Stimulated activated CD8-positive, alpha-beta memory T cell treated with anti-CD3 and anti-CD28 coated beads, Interleukin-2, amount 100 ng/mL, for 48 hours (primary cell): ENCODE measurements around the gene NT5DC1.

Source experiments
- DNase-seq, 2 donors: peaks; one replicate each; pipeline ENCODE4 v3.0.0-alpha.2; 2020; ENCODE audit warnings: low read depth in 2 of 2

The NT5DC1 gene

DNA sequence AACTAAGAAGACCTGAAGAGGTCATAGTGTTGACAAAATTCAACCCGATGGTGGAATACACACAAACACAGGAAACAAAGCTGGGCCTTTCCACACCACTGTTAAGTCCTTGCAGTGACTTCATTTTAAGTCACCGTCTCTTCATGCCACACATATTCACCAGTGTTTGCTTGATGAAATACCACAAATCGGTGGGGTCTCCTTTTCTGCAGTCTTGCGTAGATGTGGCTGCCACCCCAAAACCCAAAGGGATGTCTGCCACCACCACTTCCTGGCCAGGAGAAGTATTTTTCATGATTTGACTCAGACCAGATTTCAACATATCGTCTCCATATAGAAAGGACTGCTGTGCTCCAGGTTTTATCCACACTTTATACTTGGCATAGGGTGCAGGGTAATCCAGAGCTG, 36.3 kb downstream of the NT5DC1 start:
- DNase-seq: peak in 1 of 2 donors; percentile 10

DNA sequence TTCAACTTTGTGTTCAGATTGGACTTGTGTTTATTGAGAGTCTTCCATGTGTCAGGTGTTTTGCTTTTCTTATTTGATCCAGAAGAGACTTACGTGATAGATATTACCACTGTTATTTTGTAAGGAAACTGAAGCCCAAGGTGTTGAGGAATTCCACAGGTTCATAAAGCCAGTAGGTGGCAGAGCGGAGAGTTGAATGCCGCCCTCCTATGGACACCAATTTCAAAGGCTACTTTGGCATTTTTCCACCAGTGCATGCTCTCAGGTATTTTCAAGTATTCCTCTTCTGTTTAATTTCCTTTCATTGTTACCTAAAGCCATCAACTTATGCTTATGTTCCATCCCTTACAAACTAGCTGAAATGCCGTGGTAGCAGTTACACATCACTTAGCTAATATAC, 39.3 kb downstream of the NT5DC1 start:
- no peak for DNase-seq

DNA sequence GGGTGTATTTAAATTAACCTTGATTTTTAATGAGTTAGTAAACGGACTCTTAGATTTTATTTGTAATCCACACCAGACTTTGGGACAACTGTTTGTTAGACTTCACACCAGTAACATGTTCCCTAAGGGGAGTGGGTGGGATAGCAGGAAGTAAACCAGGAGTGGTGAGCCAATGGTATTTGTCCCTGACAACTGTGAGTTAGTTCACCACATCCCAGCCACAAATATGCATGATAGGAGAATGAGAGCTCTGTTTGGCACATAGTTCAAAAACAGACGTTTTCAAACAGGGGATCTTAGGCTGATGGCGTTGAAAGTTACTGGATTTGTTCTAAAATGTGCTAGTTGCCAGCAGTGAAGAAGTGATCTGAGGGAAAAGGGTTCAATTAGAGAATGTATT, 44.0 kb downstream of the NT5DC1 start:
- no peak for DNase-seq

DNA sequence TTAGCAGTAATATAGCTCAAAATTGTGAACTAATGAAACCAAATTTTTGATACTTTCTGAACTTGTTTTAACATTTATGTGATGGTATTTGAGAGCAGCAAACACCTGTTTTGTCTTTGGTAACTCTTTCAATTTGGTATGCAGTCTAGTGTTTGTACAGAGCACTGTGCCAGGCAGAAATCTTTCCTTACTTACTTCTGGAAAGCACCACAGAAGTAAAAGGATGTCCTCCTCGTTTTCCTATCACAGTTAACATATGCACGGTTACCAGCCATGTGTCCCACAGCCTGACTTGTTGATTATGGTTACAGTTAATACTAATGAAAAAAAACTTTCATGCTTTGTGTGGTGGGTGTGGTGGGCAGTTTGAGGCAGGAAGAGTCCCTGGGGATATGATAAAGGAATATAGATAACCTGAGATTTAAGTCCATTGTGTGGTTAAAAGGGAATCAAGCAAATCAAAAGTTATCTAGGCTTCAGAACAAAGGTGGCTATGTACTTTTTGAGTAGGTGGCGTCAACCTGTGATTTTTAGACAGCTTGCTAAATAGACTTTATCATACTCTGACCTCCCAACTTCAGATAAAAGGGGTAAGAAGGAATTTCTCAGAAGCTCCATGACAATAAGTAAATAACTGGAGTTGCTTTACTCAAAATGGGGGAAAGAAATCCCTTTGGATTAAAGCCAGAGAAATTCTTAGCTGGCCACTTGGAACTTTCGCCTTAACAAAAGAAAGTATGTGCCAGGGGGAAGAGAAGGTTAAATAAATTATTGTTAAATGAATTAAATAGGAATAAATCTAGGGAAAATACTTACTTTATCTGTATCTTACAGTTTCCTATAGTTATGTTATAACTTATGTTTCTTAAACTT, 45.4 kb downstream of the NT5DC1 start:
- DNase-seq: no peak

DNA sequence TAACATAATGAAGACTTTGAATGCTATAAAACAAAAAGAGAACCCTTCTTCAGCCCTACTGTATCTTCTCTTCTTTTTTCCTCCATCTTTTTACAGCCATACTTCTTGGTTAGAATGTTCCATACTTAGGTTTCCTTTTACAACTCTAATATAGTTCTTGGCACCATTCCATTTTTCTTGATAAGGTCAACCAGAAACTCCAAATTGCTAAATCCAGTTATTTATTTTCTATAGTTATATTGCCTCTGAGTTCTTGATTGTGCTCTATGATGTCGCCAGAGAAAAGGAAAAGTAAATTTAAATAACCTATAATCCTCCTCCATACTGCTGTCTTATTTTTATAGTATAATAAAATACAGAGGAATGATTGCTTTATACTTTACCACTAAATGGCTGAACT, 52.0 kb downstream of the NT5DC1 start:
- no peak for DNase-seq

DNA sequence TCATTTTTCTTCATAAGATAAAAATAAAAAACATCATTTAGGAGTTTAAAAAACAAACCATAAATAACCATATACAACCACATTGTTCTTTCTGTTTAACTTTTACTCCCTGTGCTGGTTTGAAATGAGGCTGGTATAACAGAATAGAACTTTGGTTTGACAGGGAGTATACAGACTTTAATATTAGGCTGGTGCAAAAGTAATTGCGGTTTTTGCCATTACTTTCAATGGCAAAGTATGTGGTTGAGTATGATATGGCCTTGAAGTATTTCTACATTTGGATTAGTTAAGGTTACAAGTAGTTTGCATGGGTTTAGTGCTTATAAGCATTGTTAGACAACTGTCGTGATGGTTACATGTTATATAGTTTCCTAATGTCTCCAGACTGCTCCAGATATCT, 54.2 kb downstream of the NT5DC1 start:
- DNase-seq: no peak

DNA sequence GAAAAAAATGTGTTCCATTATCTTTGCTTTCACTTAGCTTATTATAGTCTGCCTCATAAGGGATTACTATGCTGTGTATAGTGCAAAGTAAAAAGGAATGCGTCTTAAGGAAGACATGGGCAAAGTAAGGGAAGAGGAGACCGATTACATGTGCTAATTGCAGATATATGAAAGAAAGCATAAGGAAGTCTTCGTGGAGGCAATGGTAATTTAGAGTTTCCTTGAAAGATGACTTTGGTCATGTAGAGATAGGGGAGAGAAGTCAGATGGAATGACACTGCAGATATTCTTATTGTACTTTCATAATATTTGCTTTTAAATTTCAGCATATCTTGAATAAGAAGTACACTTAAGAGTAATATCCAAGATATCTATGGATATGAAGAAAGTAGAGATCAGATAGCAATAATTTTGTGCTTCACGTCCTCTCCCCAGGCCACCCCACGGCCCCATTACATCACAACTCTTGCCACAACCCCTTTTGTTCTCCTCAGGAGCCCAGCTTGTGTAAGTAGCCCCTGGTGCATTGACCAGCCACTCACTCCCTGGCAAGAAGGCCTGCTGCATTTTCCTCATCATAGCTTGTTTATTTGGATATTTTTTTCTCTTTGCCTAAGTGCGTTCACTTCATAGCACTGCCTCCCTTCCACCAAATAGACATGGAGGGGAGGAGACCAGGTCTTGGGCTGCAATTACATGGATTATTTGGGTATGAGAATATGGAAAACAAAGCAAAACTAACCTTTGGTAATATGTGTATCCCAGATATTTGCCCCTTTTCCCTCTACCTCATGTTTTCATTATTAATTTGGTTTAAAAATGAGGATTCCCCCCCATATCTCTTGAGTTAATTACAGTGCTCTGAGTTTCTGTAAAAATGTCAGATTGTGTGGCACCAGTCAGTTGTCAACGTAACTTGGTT, 56.0 kb downstream of the NT5DC1 start:
- no peak for DNase-seq

DNA sequence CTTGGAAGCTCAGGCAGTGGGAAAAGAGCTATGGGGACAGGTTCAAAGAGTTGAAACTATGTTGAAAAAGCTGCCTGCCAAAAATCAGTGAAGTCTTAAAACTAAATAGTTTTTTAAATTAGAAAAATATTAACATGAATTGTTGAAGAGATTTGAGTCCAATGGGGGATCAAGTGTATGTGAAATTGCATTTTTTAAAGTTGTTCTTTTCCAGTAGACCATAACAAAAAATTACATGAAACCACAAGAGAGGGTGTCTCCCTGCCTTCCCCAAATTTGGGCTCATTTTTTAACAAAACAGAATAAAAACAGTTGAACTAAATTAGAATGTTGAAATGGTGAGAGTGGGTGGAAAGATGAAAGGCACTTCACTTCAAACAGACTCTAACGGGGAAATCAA, 56.7 kb downstream of the NT5DC1 start:
- no peak for DNase-seq

DNA sequence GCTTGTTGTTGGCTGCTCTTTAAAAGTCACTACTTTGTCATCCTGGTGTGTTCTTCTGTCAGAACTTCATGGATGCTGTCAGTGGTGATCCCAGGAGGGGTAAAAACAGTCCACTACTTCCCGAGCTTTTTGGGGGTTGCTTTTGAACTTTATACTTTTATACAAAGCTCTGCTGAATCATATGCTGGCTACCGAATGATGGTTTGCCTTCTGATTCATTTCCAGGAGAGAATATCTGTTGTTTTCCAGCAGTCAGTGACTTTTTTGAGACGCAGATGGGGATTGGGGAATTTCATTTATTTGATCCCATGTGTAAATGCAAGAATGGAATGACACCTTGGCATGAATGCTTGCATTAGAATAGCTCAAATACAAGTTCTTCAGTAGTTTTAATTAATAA, 58.0 kb downstream of the NT5DC1 start:
- DNase-seq: no peak

DNA sequence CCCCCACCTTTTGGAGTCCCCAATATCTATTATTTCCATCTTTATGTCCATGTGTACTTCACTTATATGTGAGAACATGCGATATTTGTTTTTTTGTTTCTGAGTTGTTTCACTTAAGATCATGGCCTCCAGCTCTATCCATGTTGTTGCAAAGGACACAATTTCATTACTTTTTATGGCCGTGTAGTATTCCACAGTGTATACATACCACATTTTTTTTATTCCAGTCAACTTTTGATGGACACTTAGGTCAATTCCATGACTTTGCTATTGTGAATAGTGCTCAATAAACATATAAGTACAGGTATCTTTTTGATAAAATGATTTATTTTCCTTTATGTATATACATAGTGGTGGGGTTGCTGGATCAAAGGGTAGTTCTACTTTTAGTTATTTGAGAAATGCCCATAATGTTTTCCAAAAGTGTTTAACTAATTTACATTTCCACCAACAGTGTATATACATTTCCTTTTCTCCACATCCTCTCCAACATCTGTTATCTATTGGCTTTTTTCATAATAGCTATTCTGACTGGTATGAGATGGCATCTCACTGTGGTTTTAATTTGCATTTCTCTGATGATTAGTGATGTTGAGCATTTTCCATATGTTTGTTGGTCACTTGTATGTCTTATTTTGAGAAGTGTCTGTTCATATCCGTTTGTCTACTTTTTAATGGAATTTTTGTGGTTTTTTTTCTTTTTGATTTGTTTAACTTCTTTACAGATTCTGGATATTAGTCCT, 59.3 kb downstream of the NT5DC1 start:
- DNase-seq: no peak

DNA sequence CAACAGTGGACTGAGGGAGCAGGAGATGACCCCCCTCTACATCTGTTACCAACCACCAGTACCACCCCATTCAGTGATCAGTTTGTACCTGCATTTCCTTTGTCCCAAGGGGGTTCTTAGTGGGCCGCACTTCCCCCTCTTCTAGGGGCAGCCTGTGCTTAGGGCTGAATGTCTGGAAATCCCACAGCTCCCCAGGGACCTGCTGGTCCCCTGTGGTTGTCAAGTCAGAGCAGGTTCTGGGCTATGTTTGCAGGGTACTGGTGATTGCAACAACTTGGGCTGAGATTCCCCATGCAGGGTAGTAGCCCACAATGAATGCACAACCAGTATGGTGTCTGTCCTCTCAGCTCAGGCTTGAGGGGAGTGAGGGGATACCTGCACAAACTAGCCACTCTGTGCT, 64.9 kb downstream of the NT5DC1 start:
- no peak for DNase-seq

DNA sequence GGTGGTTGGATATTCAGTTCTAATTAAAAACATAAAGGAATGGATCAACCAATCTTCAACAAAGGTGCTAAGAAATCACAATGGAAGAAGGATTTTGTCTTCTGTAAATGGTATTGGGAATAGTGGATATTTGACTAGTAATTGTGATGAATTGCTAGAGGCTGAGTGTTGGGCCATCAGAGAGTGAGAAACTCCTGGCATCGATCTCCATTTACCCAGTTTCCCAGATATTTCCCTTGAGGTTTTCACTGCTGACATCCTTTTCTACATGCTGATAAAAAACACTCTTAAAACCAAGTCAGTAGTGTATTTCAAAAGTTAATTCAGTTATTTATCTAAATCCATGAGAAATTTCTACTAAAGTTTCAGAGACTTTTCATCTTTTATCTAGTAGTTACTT, 65.7 kb downstream of the NT5DC1 start:
- DNase-seq: no peak

DNA sequence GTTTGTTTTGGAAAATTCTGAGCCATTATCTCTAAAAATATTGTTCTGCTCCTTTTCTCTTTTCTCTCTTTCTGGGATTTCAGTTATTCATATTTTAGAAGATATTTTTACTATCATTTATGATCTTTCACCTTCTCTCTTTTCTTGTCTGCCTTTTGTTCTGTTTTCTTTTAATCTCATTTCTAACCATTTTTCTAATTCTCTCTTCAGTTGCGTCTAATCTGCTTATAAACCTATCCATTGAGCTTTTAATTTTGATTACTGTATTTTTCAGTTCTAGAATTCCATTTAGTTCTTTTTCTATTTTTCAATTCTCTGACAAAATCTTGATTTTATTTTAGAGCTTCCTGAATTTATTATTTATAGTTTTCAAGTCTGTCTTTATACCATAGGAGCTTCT, 67.5 kb downstream of the NT5DC1 start:
- no peak for DNase-seq

DNA sequence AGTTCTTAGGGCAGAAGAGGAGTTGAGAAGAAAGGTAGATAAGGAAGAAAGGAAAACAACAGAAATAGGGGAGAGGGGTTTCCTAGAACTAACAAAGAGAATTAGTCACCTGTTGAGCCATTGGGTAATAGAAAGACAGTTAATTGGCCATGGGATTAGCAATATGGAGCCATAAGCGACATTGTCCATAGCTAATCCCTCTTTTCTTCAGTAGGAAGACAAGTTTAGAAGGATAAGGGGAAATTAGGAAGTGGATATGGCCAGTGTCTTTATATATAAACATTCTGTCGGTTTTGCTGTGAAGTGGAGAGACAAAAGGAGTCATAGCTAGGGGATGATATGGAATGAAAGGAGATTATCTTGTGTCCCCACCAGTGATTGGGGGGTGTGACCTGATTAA, 69.2 kb downstream of the NT5DC1 start:
- no peak for DNase-seq

DNA sequence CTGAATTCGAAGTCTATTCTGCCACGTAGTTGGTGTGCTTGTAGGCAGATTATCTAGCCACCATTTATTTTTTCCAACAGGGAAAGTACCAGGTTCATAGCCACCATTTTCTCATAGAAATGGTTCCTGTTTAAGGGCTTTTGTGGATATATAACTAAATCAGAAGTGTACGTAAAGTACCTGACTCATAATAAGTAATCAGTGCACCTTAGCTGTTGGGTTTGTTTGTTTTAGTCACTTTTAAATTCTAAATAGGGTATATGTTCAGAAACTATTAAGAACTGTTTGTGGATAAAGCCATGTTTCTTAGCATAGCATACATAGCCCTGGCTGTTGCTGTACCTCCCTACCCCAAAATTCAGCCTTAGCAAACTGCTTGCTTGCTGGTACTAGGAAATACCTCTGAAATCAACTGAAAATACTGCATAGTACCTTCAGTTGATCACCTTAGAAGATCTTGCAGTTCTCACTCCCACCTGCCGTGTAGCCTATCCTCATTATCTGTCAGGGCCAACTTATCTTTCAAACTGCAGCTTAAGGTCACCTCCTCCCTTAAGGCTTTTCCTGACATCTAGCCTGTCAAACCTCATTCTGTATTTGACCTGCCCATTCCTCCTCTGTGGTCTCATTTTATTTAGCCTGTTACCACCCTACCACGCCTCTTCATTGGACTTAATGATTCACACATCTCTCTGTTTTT, 69.9 kb downstream of the NT5DC1 start:
- no peak for DNase-seq

DNA sequence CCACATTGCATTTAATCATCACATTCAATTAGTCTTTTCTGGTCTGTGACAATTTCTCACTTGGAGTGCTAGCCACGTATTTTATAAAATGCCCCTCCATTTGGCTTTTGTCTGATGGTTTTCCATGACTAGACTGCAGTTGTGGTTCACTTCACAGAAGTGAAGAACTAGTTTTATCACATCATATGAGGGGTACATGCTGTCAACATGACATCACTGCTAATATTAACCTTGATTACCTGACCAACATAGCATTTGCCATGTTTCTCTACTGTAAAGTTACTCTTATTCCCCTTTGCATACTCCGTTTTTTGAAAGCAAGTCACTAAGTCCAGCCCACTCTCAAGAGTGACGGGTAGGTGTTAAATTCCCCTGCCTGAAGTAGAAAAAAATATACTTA, 73.3 kb downstream of the NT5DC1 start:
- DNase-seq: no peak

DNA sequence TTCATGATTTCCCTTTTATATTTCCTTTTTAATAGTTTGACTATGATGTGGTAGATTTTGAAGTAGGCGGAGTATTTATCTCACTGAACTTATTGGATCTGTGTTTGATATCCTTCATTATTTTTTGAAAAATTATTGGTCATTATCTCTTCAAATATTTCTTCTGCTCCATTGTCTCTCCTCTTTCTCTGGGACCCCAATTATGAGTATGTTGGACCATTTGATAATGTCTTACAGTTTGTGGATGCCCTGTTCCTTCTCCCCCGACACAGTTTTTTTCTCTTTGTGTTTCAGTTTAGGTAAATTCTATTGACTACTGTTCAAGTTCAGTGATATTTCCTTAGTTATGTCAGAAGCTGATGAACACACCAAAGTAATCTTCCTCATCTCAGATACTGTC, 74.7 kb downstream of the NT5DC1 start:
- DNase-seq: no peak

DNA sequence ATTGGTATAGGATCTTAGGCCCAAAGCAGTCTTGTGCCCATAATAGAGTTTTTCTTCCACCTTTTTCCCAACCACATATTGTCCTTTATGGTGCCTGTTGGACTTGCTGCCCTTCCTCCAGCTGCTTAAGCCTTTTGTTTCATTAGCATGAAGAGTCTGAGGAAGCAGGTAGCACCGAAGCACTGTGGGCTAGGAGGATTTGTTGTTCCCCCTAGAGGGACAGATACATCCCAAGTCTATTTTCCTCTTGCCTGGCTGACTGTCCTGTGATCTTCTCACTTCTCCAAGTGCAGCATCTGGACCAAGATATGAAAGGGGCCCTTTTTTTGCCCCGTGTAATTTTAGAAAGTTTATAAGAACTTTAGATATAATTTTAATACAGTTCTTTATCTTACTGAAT, 75.9 kb downstream of the NT5DC1 start:
- DNase-seq: no peak

DNA sequence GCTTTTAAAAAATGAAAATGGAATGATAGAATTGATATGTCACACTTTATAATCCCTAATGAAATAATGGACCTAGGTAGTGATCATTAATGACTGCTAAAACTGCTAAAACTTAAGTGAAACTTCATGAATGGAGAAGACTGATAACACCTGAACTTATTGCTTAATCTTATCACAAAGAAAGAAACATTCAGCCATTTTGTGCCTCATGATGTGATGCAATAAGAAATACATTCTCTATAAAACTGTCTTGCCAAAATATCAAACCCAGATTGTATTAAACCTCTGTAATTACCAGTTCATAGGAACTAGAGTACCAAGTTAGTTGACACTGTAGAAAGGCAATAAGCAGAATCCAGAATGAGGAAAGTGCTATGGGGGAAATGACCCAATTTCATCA, 79.7 kb downstream of the NT5DC1 start:
- DNase-seq: no peak

DNA sequence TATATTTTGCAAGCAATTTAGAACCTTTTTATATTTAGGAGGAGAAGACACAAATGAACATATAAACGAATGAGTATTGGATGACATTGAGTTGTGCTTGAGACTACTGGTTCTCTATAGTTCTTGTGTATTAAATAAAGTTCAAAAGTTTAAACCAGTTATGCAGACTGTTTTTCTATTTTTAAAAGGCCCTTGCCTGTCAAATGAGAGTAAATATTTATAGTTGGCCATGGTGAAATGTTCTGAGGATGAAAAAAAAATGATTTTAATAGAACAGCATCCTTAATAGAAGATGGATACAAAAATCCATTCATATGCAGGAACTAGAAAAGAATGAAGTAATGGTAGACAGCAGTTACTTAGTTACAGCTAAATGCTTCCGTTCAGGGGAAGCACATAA, 88.8 kb downstream of the NT5DC1 start:
- DNase-seq: no peak

DNA sequence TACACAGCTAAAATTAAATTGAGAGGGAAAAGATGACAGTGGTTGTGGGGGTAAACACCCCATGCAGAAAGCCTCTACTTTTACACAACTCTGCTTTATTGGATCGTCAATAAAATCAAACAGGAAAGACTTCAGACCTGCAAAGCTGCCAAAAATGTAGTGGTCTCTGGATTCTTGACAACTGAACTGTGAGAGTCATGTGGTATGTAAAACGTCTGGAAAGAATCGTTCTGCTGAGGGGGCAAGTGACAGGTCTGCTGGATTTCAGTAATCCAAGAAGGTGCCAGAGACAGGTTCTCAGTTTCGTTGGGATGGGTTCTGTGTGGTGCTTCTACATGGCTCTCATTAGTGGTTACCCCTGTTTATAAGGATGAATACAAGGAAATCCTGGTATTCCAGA, 89.9 kb downstream of the NT5DC1 start:
- DNase-seq: no peak

DNA sequence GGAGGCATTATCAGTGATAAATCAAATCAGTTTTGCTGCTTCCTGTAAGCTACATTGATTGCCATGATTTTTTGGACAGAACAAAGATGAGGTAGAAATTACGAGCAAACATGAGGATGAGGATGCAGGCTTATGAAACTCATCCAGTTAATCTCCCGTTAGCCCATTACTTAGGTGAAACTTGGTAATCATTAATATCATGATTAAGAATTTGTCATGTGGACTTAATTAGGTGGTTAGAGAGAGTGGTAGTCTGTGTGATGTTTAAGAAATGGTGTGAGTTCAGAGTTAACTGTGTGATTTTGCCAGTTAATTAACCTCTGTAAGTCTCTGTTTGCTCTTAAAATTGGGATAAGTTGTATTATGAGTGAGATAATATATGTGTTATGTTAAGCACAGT, 91.2 kb downstream of the NT5DC1 start:
- no peak for DNase-seq
